Mononuclear cell (primary cell): ENCODE measurements around the gene PRND. TPM values are rescaled to one million over a fixed set of nuclear protein-coding genes. Genes with fewer than 3 reads are reported as not detected.
"Not testable (repeated sequence)": the region's sequence is repeated elsewhere in the genome, so short reads cannot be mapped to it uniquely, and the experiment has no call there.

Experiments
- H3K27me3 ChIP-seq: 2 replicates; pipeline ENCODE4 v1.6.0; 2011; ENCODE audit warnings: low read length, control low read depth; ENCODE audit not compliant: insufficient read depth
- H3K4me1 ChIP-seq: 2 replicates; pipeline ENCODE4 v1.5.1; 2011; ENCODE audit warnings: mild to moderate bottlenecking, low read length, control low read depth; ENCODE audit not compliant: insufficient read depth
- H3K4me3 ChIP-seq: 2 replicates; pipeline ENCODE4 v1.5.1; 2011; ENCODE audit warnings: mild to moderate bottlenecking, low read length, moderate library complexity
- H3K9me3 ChIP-seq: 2 replicates; pipeline ENCODE4 v1.5.1; 2011; ENCODE audit warnings: low read depth, mild to moderate bottlenecking, control low read depth, low read length
- total RNA-seq: library from RNA; depleted of rRNA; stranded (reverse); fragments of >200 nt; gene quantifications from one replicate; pipeline ENCODE4 v1.2.3, GENCODE V29; 2012

PRND gene
- total RNA-seq, 1 donor = 0.10 TPM

DNA sequence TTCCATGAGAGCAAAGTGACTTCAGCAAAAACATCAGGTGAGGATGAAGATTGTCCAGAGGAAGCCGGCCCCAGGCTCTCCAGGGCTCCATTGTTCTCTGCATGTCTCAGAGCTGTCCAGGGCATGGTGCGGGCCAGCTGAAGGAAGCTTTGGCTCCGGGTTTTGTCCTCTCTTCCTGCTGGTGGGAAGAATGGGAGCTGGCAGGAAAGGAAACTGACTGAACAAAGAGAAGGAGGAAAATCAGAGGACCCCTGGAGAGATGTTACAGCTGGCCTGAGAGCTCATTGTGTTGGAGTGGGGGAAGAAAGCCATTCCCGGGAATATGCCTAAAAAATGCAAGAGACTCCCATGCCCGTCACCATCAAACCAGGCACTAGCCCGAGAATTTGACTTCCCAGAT lies 27.1 kb downstream of the PRND start:
- Histone ChIP-seq H3K9me3 (no peaks in the 10 kb centered on the region), H3K27me3 (no peaks in the 10 kb centered on the region), H3K4me1 (no peaks in the 10 kb centered on the region), H3K4me3 (no peak overlapping the region)

DNA sequence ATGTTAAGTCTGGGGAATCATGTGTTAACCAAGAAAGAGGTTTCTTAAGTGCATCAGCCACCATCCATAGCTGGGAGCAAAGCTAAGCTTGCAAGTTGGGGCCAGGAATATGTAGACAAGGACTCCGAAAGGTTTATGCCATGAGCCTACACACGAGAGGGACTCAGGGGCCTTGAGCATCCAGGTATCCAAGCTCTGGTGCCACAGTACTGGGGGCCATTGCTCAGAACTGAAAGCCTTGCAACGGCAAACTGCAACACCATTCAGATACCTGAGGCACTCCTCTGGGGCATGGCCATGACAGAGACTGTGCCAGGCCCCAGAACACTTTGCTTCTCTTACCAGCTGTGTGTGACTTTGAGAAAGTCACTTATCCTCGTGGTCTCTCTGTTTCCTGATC lies 27.6 kb downstream of the PRND start:
- Histone ChIP-seq H3K4me1 (no peaks in the 10 kb centered on the region), H3K4me3 (no peak overlapping the region), H3K27me3 (no peaks in the 10 kb centered on the region), H3K9me3 (no peaks in the 10 kb centered on the region)

- no peaks in the 10 kb centered on the region for H3K27me3 ChIP-seq
- H3K4me1 ChIP-seq = no peaks in the 10 kb centered on the region
- H3K4me3 ChIP-seq = no peak overlapping the region
- no peaks in the 10 kb centered on the region for H3K9me3 ChIP-seq
Observed at GRCh38 chr20:4750381-4750780, 28.7 kb downstream of the PRND start.

DNA sequence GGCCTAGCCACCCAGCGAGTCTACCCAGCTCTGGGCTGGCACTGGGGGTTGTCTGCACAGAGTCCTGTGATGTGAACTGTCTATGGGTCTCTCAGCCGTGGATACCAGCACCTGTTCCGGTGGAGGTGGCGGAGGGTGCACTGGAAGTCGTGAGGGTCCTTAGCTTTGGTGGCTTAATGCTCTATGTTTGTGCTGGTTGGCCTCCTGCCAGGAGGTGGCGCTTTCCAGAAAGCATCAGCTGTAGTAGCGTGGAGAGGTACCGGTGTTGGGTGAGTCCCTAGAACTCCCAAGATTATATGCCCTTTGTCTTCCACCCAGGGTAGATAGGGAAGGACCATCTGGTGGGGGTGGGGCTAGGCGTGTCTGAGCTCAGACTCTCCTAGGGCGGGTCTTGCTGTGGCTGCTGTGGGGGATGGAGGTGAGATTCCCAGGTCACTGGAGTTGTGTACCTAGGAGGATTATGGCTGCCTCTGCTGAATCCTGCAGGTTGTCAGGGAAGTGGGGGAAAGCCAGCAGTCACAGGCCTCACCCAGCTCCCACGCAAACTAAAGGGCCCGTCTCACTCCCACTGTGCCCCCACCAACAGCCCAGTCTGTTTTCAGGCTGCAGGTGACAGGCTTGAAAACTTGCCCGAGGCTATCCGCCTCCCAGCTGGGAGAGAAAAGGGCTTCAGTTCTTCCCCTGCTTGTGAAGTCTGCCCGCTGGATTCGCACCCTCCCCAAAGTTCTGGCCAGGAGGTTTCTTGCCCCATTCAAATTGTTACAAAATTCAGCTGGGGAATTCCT lies 37.6 kb downstream of the PRND start:
- H3K4me1 ChIP-seq = peaks cover 26% of the 10 kb centered on the region
- not testable (repeated sequence) for H3K9me3 ChIP-seq, H3K4me3 ChIP-seq, H3K27me3 ChIP-seq

DNA sequence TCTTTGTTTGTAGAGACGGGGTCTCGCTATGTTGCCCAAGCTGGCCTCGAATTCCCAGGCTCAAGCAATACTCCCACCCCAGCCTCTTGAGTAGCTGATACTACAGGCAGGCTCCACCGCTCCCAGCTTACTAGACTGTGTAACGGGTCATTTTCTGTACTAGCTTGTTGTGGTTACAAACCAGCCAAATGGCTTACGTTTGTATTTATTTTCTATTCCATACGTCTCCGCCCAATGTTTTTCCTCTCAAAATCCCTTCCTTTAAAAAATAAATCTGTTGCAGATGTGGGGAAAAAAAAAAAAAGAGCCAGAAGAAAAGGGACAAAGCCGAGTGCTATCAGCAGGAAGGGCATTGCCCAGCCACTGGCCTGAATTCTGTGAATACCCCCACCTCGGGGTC lies 41.6 kb downstream of the PRND start:
- Histone ChIP-seq H3K9me3 (no peaks in the 10 kb centered on the region), H3K27me3 (no peaks in the 10 kb centered on the region), H3K4me1 (peaks cover 59% of the 10 kb centered on the region), H3K4me3 (no peak overlapping the region)

DNA sequence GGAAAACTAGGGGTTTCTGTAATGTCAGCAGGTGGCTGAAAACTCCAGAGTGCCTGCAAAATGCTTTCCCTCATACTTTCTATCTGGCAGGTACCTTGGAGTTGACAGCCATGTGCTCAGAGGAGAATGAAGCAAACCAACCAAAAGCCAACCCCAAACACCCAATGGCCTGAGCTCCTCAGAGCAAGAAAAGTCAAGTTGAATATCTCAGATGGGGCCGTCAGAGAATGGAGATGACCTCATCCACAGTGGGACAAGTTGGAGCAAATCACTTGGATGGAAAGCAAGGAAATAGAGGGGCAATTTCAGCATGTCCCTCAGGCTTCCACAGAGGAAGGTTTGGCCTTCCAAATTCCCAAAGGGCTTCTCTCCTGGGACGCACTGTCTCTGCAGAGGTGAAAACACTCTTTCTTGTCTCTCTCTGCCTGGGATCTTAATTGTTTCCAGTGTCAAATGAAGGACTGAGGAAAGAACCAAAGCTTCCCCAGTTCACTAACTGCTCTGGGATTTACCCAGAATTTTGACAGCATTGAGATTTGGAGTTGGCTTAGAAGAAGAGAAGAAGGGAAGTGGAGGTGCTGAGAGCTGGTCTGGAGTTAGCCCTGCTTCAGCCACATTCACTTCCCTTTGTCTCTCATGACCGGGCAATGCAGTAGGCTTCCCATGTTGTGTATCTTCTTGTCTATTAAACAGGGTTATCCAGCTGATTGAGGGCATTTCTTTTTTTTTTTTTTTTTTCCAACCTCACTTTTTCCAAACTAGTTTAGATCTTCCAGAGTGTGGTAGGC lies 42.2 kb downstream of the PRND start:
- H3K4me1 ChIP-seq = peaks cover 59% of the 10 kb centered on the region
- H3K9me3 ChIP-seq = no peaks in the 10 kb centered on the region
- no peak overlapping the region for H3K4me3 ChIP-seq
- H3K27me3 ChIP-seq = no peaks in the 10 kb centered on the region

- H3K4me1 ChIP-seq = peaks cover 59% of the 10 kb centered on the region
- H3K4me3 ChIP-seq = no peak overlapping the region
- H3K27me3 ChIP-seq = no peaks in the 10 kb centered on the region
Observed at GRCh38 chr20:4764805-4765204, 43.1 kb downstream of the PRND start.

GRCh38 chr20:4765681-4766080 lies 44.0 kb downstream of the PRND start:
- Histone ChIP-seq H3K4me1 (peaks cover 59% of the 10 kb centered on the region), H3K27me3 (no peaks in the 10 kb centered on the region), H3K9me3 (no peaks in the 10 kb centered on the region), H3K4me3 (no peak overlapping the region)

More at GRCh38 chr20:4764805-4765204, 43.1 kb downstream of the PRND start:
- no peaks in the 10 kb centered on the region for H3K9me3 ChIP-seq

DNA sequence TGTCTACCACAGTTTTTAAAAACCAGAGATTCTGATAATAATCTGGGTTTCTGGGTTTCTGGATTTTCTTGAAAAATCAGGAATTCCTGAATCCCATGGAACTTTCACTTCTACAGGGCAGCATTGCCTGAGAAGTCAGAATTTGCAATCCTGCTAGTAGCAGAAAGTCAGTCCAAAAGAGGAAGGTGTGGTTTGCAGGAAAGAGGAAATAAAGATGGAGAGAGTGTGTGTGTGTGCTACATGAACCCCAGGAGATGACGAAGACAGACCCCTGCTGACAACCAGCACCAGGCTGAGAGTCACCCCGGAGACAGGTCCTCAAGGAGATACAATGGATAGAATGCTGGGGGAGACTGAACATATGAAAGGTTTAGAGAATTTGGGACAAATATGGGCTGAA lies 44.9 kb downstream of the PRND start:
- H3K4me1 ChIP-seq = peaks cover 50% of the 10 kb centered on the region
- H3K9me3 ChIP-seq = peaks cover 1% of the 10 kb centered on the region
- no peak overlapping the region for H3K4me3 ChIP-seq
- H3K27me3 ChIP-seq = no peaks in the 10 kb centered on the region

DNA sequence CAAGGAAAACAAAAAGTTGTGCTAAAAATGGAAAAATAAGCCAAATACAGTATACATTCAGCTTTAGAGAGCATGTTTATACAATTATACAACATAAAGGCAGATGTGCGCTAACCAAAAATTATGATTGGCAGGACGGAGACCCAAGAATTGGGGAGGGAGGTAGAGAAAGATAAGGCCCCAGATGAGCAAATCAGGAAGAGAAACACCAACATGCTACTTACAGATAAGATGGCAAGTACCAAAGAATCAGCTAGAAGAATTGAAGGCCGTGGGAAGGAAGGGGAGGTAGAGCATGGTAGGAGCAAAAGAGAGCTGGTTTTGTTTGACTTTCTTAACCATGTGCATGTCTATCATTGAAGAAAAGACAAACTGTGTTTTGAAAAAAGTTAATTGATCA lies 45.4 kb downstream of the PRND start:
- Histone ChIP-seq H3K9me3 (peaks cover 6% of the 10 kb centered on the region), H3K4me3 (no peak overlapping the region), H3K27me3 (no peaks in the 10 kb centered on the region), H3K4me1 (peaks cover 46% of the 10 kb centered on the region)

DNA sequence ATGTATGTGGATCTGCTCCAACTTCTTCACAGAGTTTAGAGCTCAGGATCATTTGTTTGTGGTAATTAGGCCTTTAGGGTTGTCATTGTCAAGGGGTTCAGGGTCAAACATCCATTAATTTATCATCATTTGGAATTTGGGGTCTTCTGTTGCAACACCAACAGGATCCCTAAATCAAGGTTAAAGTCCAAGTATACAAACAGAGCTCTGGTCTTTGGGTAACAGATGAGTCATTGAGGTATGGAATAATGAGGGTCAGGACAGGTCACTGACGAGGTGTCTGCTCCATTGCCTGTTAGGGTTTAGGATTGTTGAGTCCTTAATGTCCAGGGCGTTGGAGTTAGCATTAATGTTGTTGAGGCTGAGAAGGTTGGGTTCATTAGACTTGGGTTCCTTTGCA lies 47.6 kb downstream of the PRND start:
- Histone ChIP-seq H3K4me1 (peaks cover 37% of the 10 kb centered on the region), H3K4me3 (no peak overlapping the region), H3K27me3 (no peaks in the 10 kb centered on the region), H3K9me3 (peaks cover 15% of the 10 kb centered on the region)

DNA sequence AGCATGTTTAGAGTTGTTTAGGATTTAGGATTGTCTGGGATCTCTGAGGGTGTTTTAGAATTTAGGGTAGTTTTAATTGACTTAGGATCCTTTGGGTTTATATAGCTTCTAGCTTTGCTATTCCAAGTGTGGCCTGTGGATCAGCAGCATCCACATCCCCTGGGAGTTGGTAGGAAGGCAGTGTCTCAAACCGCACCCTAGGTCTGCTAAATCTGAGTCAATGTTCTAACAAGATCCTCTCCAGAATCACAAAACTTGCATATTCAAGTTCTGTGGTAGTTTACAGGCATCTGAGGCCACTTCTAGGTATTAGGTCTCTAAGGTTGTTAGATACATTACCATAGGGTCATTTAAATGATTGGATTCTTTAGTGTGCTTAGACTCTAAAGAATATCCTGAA lies 48.3 kb downstream of the PRND start:
- H3K9me3 ChIP-seq = peaks cover 15% of the 10 kb centered on the region
- peaks cover 30% of the 10 kb centered on the region for H3K4me1 ChIP-seq
- H3K4me3 ChIP-seq = no peak overlapping the region
- H3K27me3 ChIP-seq = no peaks in the 10 kb centered on the region

GRCh38 chr20:4771004-4771403 lies 49.3 kb downstream of the PRND start:
- Histone ChIP-seq H3K27me3 (no peaks in the 10 kb centered on the region), H3K9me3 (peaks cover 15% of the 10 kb centered on the region), H3K4me3 (no peak overlapping the region), H3K4me1 (peaks cover 26% of the 10 kb centered on the region)

DNA sequence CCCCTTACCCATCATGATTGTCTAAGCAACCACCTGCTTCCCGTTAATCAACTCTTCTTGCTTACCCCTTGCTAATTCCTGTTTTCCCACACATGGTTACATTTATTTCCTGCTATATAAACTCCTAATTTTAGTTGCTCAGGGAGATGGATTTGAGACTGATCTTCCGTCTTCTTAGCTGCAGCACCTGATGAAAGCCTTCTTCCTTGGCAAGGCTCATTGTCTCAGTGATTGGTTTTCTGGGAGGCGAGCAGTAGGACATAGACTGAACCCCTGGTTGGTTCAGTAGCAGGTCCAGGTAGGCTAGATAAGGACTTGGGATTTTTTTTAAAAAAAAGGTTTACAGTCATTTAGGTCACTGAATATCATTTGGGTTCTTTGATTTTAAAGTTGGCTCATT lies 50.4 kb downstream of the PRND start:
- no peaks in the 10 kb centered on the region for H3K27me3 ChIP-seq
- no peak overlapping the region for H3K4me3 ChIP-seq
- H3K9me3 ChIP-seq = peaks cover 15% of the 10 kb centered on the region
- peaks cover 21% of the 10 kb centered on the region for H3K4me1 ChIP-seq

DNA sequence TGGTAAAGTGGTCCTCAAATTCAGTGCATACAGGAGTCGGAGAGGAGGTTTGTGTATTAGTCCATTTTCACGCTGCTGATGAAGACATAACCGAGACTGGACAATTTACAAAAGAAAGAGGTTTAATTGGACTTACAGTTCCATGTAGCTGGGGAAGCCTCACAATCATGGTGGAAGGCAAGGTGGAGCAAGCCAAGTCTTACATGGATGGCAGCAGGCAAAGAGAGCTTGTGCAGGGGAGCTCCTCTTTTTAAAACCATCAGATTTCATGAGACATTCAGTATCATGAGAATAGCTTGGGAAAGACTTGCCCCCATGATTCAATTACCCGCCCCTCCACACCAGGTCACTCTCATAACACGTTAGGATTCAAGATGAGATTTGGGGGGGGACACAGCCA lies 51.3 kb downstream of the PRND start:
- H3K4me3 ChIP-seq, H3K27me3 ChIP-seq: not testable (repeated sequence)
- Histone ChIP-seq H3K9me3 (peaks cover 15% of the 10 kb centered on the region), H3K4me1 (peaks cover 16% of the 10 kb centered on the region)

- peaks cover 15% of the 10 kb centered on the region for H3K9me3 ChIP-seq
- no peaks in the 10 kb centered on the region for H3K27me3 ChIP-seq
Observed at GRCh38 chr20:4773736-4774135, 52.0 kb downstream of the PRND start.

More at GRCh38 chr20:4773736-4774135, 52.0 kb downstream of the PRND start:
- no peak overlapping the region for H3K4me3 ChIP-seq
- H3K4me1 ChIP-seq = peaks cover 16% of the 10 kb centered on the region
